GM13977 (cell line): ENCODE data around the gene LRRC17.
"Not testable (repeated sequence)": the region's sequence is repeated elsewhere in the genome, so short reads cannot be mapped to it uniquely, and the experiment has no call there.

ENCODE experiments used
- DNase-seq: peaks from one replicate; pipeline ENCODE4 v3.0.0; 2012; ENCODE audit warnings: low spot score
- CTCF ChIP-seq: IDR thresholded peaks from 2 replicates; pipeline ENCODE4 v1.5.1; 2012; ENCODE audit warnings: mild to moderate bottlenecking, control low read depth; ENCODE audit not compliant: insufficient read depth; ENCODE audit errors: extremely low read depth, missing control alignments
- in situ Hi-C: fragments of 300-500 bp; cut with MboI; formaldehyde crosslinking; loops from one replicate; pipeline ENCODE4 v1.12.0; 2022; ENCODE audit warnings: low sequenced_read_pairs, low pct_unique_long_range_greater_than_20kb, mixed read lengths, inconsistent platforms; ENCODE audit not compliant: unreplicated experiment

LRRC17 gene

GRCh38 chr7:102942181-102942866 is 29.5 kb downstream of the LRRC17 start:
- in situ Hi-C loops = no loop called here
- no peak for DNase-seq
- TF ChIP-seq CTCF = no peak

- DNase-seq = no peak
- no peak for TF ChIP-seq CTCF
- in situ Hi-C loops = no loop called here
Measured at GRCh38 chr7:102942868-102943267, 30.1 kb downstream of the LRRC17 start.

GRCh38 chr7:102943423-102944169 is 30.8 kb downstream of the LRRC17 start:
- in situ Hi-C loops = no loop called here
- no peak for DNase-seq
- no peak for TF ChIP-seq CTCF

- DNase-seq = no peak
- no peak for TF ChIP-seq CTCF
- in situ Hi-C loops = no loop called here
Measured at GRCh38 chr7:102944241-102944640, 31.4 kb downstream of the LRRC17 start.

- TF ChIP-seq CTCF = no peak
- no peak for DNase-seq
- in situ Hi-C loops = no loop called here
Measured at GRCh38 chr7:102951839-102952238, 39.0 kb downstream of the LRRC17 start.

- no peak for DNase-seq
- TF ChIP-seq CTCF = no peak
- in situ Hi-C loops = no loop called here
Measured at GRCh38 chr7:102953406-102953805, 40.6 kb downstream of the LRRC17 start.

GRCh38 chr7:102954359-102954758 is 41.6 kb downstream of the LRRC17 start:
- in situ Hi-C loops, DNase-seq: not testable (repeated sequence)

GRCh38 chr7:102958004-102958403 is 45.2 kb downstream of the LRRC17 start:
- in situ Hi-C loops, DNase-seq: not testable (repeated sequence)

GRCh38 chr7:102961993-102962392 is 49.2 kb downstream of the LRRC17 start:
- DNase-seq, in situ Hi-C loops: not testable (repeated sequence)
